Ovary (tissue), 9 donors: Measurements from ENCODE around the gene PER3. TPM values are rescaled to one million over a fixed set of nuclear protein-coding genes. Genes with fewer than 3 reads are reported as not detected.
"Not testable (repeated sequence)": the region's sequence is repeated elsewhere in the genome, so short reads cannot be mapped to it uniquely, and the experiment has no call there.

ENCODE experiments used
- DNase-seq, 5 donors: peaks; one replicate each; pipeline ENCODE4 v3.0.0-alpha.2; 2019 to 2020
- H3K27ac ChIP-seq, 2 donors: fragments of 200-600 bp; one replicate each; pipeline versions ENCODE4 v1.5.1 to v1.8.0; 2019 to 2022
- H3K27me3 ChIP-seq: fragments of 200-600 bp; one replicate; pipeline ENCODE4 v1.8.0; 2022
- H3K36me3 ChIP-seq: fragments of 200-600 bp; sonication (generic); one replicate; pipeline ENCODE4 v1.5.1; 2019
- H3K4me1 ChIP-seq: one replicate; pipeline ENCODE4 v1.8.1; 2013; ENCODE audit warnings: mild to moderate bottlenecking, moderate library complexity; ENCODE audit not compliant: insufficient read depth
- H3K4me3 ChIP-seq: fragments of 200-600 bp; sonication (generic); one replicate; pipeline ENCODE4 v1.5.1; 2017
- H3K9me3 ChIP-seq, 2 donors: fragments of 200-600 bp in 1 of 2; sonication (generic) in 1 of 2; one replicate each; pipeline versions ENCODE4 v1.5.1 to v1.8.1; 2013 to 2019; ENCODE audit warnings: mild to moderate bottlenecking in 1 of 2, moderate library complexity in 1 of 2
- EP300 ChIP-seq: sonication (generic); formaldehyde crosslinking; IDR thresholded peaks from one replicate; pipeline ENCODE4 v1.6.1; 2017; ENCODE audit warnings: antibody characterized with exemption
- POLR2A ChIP-seq: fragments of 450-650 bp; IDR thresholded peaks from one replicate; pipeline ENCODE4 v1.6.1; 2017; ENCODE audit warnings: antibody characterized with exemption, mild to moderate bottlenecking, moderate library complexity
- WGBS, 3 donors: extraction: QIAGEN DNeasy Blood & Tissue Kit in 1 of 3; methylation state at CpG; one replicate each; pipeline versions ENCODE4 v1.1.5 to v1.1.7; 2013 to 2017; 5-methylcytosine and 5-hydroxymethylcytosine counted together
- intact Hi-C, 4 donors: fragments of 100-400 bp; cut with DNase I; formaldehyde crosslinking; loops; one replicate each; pipeline versions ENCODE4 v1.11.0 to v1.15.1; 2022 to 2023
- polyA plus RNA-seq, 2 donors: library from polyadenylated mRNA; stranded (reverse); fragments of 200-250 nt in 1 of 2; fragments of 350-450 nt in 1 of 2; fragmentation: Illumina TruSeq in 1 of 2; extraction: RNeasy Lipid Tissue Mini Kit (QIAGEN cat#74804) in 1 of 2; gene quantifications; one replicate each; pipeline ENCODE4 v1.2.3, GENCODE V29; 2013 to 2014
- total RNA-seq, 7 donors: library from RNA; depleted of rRNA in 2 of 7; stranded (reverse); fragments of >200 nt in 2 of 7; fragmentation: NEBNext Ultra II Directional in 3 of 7; extraction: Animal tissue kit (Norgen Biotek cat#: 25700) in 3 of 7; gene quantifications; one replicate each; pipeline versions ENCODE4 v1.1.0 to v1.2.4, GENCODE V29; 2016 to 2023
- TF ChIP-seq, protein P1 (sequence below), 3 donors: fragments of 450-650 bp in 2 of 3; fragments of 200-600 bp in 1 of 3; IDR thresholded peaks; one replicate each; pipeline versions ENCODE4 v1.5.1 to v1.8.0; 2016 to 2022; ENCODE audit warnings: antibody characterized with exemption in 3 of 3, mild to moderate bottlenecking in 1 of 3
- donor health status: DM: no; HTN: no; CAD: no; lungs with moderate emphysema.
- donor health status: DM: no; HTN: no; CAD: no.
- donor health status: Bipolar disorder and iron deficiency.
- donor health status: DM: yes; HTN: yes; CAD: no.
- donor health status: DM: no; HTN: no; CAD: no.
- donor health status: DM: yes; HTN: yes; CAD: no.

Gene PER3
- total and polyA plus RNA-seq, 9 donors = 11.9 to 49.8 (median 25.3) TPM

DNA sequence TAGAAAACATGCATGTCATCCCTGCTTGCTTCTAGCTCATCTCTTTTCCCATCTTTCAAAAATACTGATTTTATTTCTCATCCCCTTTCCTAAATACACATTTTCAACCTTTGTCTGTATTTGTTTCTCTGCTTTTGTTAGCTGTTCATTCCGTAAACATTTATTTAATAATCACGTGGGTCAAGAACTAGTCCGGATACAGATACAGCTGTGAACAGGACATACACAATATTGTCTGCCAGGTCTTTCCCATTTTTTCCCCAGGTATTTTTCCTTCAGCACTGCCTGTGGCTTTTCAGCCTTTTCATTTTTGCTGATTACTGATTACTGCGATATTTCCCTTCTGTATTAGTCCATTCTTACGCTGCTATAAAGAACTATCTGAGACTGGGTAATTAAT is 5.7 kb downstream of the PER3 start:
- H3K27me3 ChIP-seq = no peaks in the 10 kb centered on the region
- peaks cover under 1% of the 10 kb centered on the region for H3K4me1 ChIP-seq
- H3K9me3 ChIP-seq = peaks cover 0 to 7% of the 10 kb centered on the region in 2 donors
- intact Hi-C loops = no loop called here
- H3K36me3 ChIP-seq = no peaks in the 10 kb centered on the region
- TF ChIP-seq POLR2A = no peak
- no peak for TF ChIP-seq EP300
- TF ChIP-seq, protein P1, sequence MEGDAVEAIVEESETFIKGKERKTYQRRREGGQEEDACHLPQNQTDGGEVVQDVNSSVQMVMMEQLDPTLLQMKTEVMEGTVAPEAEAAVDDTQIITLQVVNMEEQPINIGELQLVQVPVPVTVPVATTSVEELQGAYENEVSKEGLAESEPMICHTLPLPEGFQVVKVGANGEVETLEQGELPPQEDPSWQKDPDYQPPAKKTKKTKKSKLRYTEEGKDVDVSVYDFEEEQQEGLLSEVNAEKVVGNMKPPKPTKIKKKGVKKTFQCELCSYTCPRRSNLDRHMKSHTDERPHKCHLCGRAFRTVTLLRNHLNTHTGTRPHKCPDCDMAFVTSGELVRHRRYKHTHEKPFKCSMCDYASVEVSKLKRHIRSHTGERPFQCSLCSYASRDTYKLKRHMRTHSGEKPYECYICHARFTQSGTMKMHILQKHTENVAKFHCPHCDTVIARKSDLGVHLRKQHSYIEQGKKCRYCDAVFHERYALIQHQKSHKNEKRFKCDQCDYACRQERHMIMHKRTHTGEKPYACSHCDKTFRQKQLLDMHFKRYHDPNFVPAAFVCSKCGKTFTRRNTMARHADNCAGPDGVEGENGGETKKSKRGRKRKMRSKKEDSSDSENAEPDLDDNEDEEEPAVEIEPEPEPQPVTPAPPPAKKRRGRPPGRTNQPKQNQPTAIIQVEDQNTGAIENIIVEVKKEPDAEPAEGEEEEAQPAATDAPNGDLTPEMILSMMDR (IDR thresholded peaks at IDR 0.05) = no peak
- WGBS, 3 donors = 57 to 86% (median 77%) methylated on average over 5 of the region's 5 CpGs
- H3K4me3 ChIP-seq = no peak overlapping the region
- no peak for DNase-seq
- H3K27ac ChIP-seq = no peak overlapping the region

DNA sequence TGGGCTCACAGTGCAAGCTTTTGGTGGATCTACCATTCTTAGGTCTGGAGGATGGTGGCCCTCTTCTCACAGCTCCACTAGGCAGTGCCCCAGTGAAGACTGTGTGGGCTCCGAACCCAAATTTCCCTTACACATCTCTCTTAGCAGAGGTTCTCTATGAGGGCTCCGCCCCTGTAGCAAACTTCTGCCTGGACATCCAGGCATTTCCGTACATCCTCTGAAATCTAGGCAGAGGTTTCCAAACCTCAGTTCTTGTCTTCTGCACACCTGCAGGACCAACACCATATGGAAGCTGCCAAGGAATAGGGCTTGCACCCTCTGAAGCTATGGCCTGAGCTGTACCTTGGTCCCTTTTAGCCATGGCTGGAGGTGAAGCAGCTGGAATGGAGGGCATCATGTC is 6.9 kb downstream of the PER3 start:
- intact Hi-C loops, H3K4me1 ChIP-seq, H3K9me3 ChIP-seq, H3K36me3 ChIP-seq, H3K27me3 ChIP-seq, H3K4me3 ChIP-seq, DNase-seq, H3K27ac ChIP-seq: not testable (repeated sequence)
- 93 to 97% (median 96%) methylated on average over 3 of the region's 3 CpGs for WGBS, 3 donors

DNA sequence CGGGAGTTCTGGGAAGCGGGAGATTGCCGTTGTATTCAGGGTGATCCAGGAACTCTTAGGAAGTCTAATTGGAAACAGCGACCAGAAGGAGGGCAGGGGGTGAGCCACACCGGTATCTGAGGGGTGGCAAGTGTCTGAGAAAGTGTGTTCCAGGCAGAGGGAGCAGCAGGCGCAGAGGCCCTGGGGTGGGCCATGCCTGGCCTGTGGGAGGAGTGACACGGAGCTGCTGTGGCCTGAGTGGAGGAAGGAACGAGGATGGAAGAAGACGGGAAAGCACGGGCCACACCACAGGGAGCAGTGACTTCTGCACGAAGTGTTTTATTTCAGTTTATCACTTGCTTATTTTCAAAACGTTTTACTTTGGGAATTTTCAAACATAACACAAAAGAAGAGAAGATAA is 11.3 kb downstream of the PER3 start:
- 64 to 85% (median 77%) methylated on average over 12 of the region's 12 CpGs for WGBS, 3 donors
- no peak overlapping the region for H3K4me3 ChIP-seq
- DNase-seq = no peak
- H3K9me3 ChIP-seq = peaks cover 0 to 6% of the 10 kb centered on the region in 2 donors
- intact Hi-C loops = no loop called here
- no peaks in the 10 kb centered on the region for H3K36me3 ChIP-seq
- H3K4me1 ChIP-seq = no peaks in the 10 kb centered on the region
- no peaks in the 10 kb centered on the region for H3K27me3 ChIP-seq
- TF ChIP-seq EP300 = no peak
- TF ChIP-seq, protein P1 (IDR thresholded peaks at IDR 0.05) = no peak
- no peak for TF ChIP-seq POLR2A
- H3K27ac ChIP-seq = no peak overlapping the region

DNA sequence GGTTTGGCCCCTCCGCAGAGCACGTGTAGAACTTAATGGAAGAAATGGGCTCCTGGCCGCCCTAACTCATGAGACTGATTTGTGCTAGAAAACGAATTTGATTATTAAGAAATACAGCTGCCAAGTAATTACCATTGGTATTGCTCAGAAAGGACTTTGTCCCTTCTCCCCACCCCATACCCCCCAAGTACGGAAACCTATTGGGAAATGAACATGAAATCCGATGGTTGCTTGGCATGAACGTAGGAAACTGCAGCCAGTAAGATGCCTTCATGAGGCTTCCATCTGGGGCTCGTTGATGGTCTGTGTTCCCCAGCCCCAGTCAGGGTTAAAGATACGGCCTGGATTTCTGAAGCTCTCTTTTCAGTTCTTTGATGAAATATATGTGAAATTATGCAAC is 21.4 kb downstream of the PER3 start:
- TF ChIP-seq EP300 = no peak
- Histone ChIP-seq H3K4me1 (no peaks in the 10 kb centered on the region), H3K36me3 (no peaks in the 10 kb centered on the region), H3K4me3 (no peak overlapping the region), H3K27ac (no peak overlapping the region), H3K27me3 (no peaks in the 10 kb centered on the region), H3K9me3 (no peaks in the 10 kb centered on the region)
- 84 to 89% (median 88%) methylated on average over 9 of the region's 9 CpGs for WGBS, 3 donors
- no peak for DNase-seq
- intact Hi-C loops = no loop called here

DNA sequence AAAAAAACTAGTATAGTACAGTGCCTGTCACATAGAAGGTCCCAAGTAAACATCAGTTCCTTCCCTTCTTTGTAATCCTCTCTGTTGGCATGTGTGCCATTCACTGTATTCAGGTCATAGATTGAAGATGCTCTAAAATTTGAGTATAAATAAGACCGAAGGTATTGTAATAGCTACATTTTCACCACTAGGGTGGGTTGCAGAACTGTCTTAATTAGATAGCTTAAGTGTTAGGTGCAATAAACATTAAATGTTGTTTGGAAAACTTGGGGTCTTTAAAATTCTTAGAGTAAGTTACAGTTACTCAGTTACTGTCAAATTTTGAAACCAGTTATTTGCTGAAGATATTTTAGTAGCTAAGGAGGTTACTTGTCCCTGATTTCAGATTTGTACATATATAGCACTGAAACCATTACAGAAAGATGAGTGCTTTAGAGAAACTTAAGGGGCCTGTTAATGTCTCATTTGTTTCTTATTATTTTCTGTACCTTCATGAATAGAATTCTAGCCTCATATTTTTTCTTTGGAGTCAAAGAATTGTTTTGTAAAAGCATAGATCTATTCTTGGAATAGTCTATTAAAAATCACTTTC is 24.3 kb downstream of the PER3 start:
- TF ChIP-seq, protein P1 (IDR thresholded peaks at IDR 0.05) = no peak
- TF ChIP-seq EP300 (no peak), POLR2A (no peak)
- Histone ChIP-seq H3K27me3 (no peaks in the 10 kb centered on the region), H3K27ac (no peak overlapping the region), H3K9me3 (no peaks in the 10 kb centered on the region), H3K4me3 (no peak overlapping the region), H3K4me1 (no peaks in the 10 kb centered on the region), H3K36me3 (no peaks in the 10 kb centered on the region)
- intact Hi-C loops = no loop called here
- WGBS, 3 donors = 12 to 31% (median 25%) methylated on average over 1 of the region's 1 CpG
- DNase-seq = no peak
